Testis (tissue), 3 donors: ENCODE data around the gene NRCAM. TPM values are rescaled to one million over a fixed set of nuclear protein-coding genes. Genes with fewer than 3 reads are reported as not detected.

ENCODE experiments used
- DNase-seq: peaks from one replicate; pipeline ENCODE4 v3.0.0-alpha.2; 2019
- H3K27ac ChIP-seq, 2 donors: fragments of 200-600 bp; sonication (generic); one replicate each; pipeline ENCODE4 v1.5.1; 2019
- H3K27me3 ChIP-seq: fragments of 200-600 bp; sonication (generic); one replicate; pipeline ENCODE4 v1.5.1; 2019
- H3K36me3 ChIP-seq: fragments of 200-600 bp; sonication (generic); one replicate; pipeline ENCODE4 v1.5.1; 2017; ENCODE audit warnings: low read depth; ENCODE audit errors: missing control alignments
- H3K4me1 ChIP-seq: fragments of 200-600 bp; sonication (generic); one replicate; pipeline ENCODE4 v1.5.1; 2019
- H3K4me3 ChIP-seq, 2 donors: fragments of 200-600 bp; sonication (generic); one replicate each; pipeline ENCODE4 v1.5.1; 2017 to 2019
- H3K9me3 ChIP-seq: fragments of 200-600 bp; sonication (generic); one replicate; pipeline ENCODE4 v1.5.1; 2017
- CTCF ChIP-seq, 3 experiments: fragments of 450-650 bp in 2 of 3; fragments of 200-600 bp in 1 of 3; sonication (generic) in 1 of 3; IDR thresholded peaks; one replicate each; pipeline ENCODE4 v1.5.1; 2016 to 2019; ENCODE audit warnings: antibody characterized with exemption in 3 of 3, mild to moderate bottlenecking in 2 of 3, moderate library complexity in 1 of 3
- POLR2A ChIP-seq: fragments of 450-650 bp; IDR thresholded peaks from one replicate; pipeline ENCODE4 v1.6.1; 2017; ENCODE audit warnings: antibody characterized with exemption, mild to moderate bottlenecking, moderate library complexity
- WGBS, 2 donors: methylation state at CpG; one replicate each; pipeline ENCODE4 v1.1.5; 2018; 5-methylcytosine and 5-hydroxymethylcytosine counted together
- intact Hi-C: fragments of 100-400 bp; cut with DNase I; formaldehyde crosslinking; loops from one replicate; pipeline ENCODE4 v1.15.1; 2023; ENCODE audit warnings: low total_unique reads
- polyA plus RNA-seq: library from polyadenylated mRNA; stranded (reverse); fragments of 350-450 nt; fragmentation: Illumina TruSeq; extraction: RNeasy Lipid Tissue Mini Kit (QIAGEN cat#74804); gene quantifications from one replicate; pipeline ENCODE4 v1.2.3, GENCODE V29; 2014; ENCODE audit warnings: low read depth, low replicate concordance; ENCODE audit not compliant: insufficient read depth
- total RNA-seq, 2 donors: library from RNA; depleted of rRNA; stranded (reverse); fragments of >200 nt; gene quantifications; one replicate each; pipeline ENCODE4 v1.2.3, GENCODE V29; 2016

NRCAM gene
- total and polyA plus RNA-seq, 3 donors from 2014 or later, result 7.4 to 11.4 (median 7.6) TPM

GRCh38 chr7:108101759-108102158, 354.5 kb downstream of the NRCAM start:
- DNase-seq, result no peak
- Histone ChIP-seq H3K9me3 (no peaks in the 10 kb centered on the region), H3K36me3 (no peaks in the 10 kb centered on the region), H3K4me3 (no peak overlapping the region), H3K27me3 (no peaks in the 10 kb centered on the region), H3K4me1 (no peaks in the 10 kb centered on the region), H3K27ac (no peak overlapping the region)
- WGBS, 2 donors, result 90 to 97% methylated on average over 3 of the region's 3 CpGs
- TF ChIP-seq CTCF (IDR thresholded peaks at IDR 0.05) (no peak), POLR2A (no peak)
- intact Hi-C loops, result no loop called here

- no peaks in the 10 kb centered on the region for H3K4me1 ChIP-seq
- no peak overlapping the region for H3K4me3 ChIP-seq
- H3K36me3 ChIP-seq, result no peaks in the 10 kb centered on the region
- intact Hi-C loops, result no loop called here
- no peak for TF ChIP-seq CTCF (IDR thresholded peaks at IDR 0.05)
- no peak for TF ChIP-seq POLR2A
- H3K27ac ChIP-seq, result no peak overlapping the region
- no peak for DNase-seq
- H3K27me3 ChIP-seq, result no peaks in the 10 kb centered on the region
- no peaks in the 10 kb centered on the region for H3K9me3 ChIP-seq
- WGBS, 2 donors, result 50 to 57% methylated on average over 1 of the region's 1 CpG
Observed at GRCh38 chr7:108099713-108100112, 356.5 kb downstream of the NRCAM start.

- Histone ChIP-seq H3K36me3 (no peaks in the 10 kb centered on the region), H3K4me1 (no peaks in the 10 kb centered on the region), H3K27me3 (no peaks in the 10 kb centered on the region), H3K9me3 (no peaks in the 10 kb centered on the region), H3K27ac (no peak overlapping the region), H3K4me3 (no peak overlapping the region)
- no peak for DNase-seq
- intact Hi-C loops, result no loop called here
- WGBS, 2 donors, result 46 to 73% methylated on average over 7 of the region's 7 CpGs
- TF ChIP-seq CTCF (IDR thresholded peaks at IDR 0.05) (peak in 2 of 3 experiments; percentile 23 to 36), POLR2A (no peak)
Observed at GRCh38 chr7:108097703-108098102, 358.5 kb downstream of the NRCAM start.

Other genes with a start within 250 kb of the NRCAM start
- 10 to 100 TPM; 23.5 to 30.1 TPM for gene PNPLA8, start 69.7 kb upstream of the NRCAM start, total RNA-seq
- gene PNPLA8, start 69.7 kb upstream of the NRCAM start, polyA plus RNA-seq, result 14.0 TPM
- gene THAP5, start 113.3 kb upstream of the NRCAM start, total RNA-seq, result 10 to 100 TPM; 29.7 to 48.1 TPM
- 29.9 TPM for gene THAP5, start 113.3 kb upstream of the NRCAM start, polyA plus RNA-seq
- 10 to 100 TPM; 28.8 to 37.7 TPM for gene DNAJB9, start 113.4 kb upstream of the NRCAM start, total RNA-seq
- gene DNAJB9, start 113.4 kb upstream of the NRCAM start, polyA plus RNA-seq, result 63.3 TPM